Ovary (tissue), 9 donors: ENCODE data around the gene TMC2. TPM values are rescaled to one million over a fixed set of nuclear protein-coding genes. Genes with fewer than 3 reads are reported as not detected.

Experiments
- DNase-seq, 5 donors: peaks; one replicate each; pipeline ENCODE4 v3.0.0-alpha.2; 2019 to 2020
- H3K27ac ChIP-seq, 2 donors: fragments of 200-600 bp; one replicate each; pipeline versions ENCODE4 v1.5.1 to v1.8.0; 2019 to 2022
- H3K27me3 ChIP-seq: fragments of 200-600 bp; one replicate; pipeline ENCODE4 v1.8.0; 2022
- H3K36me3 ChIP-seq: fragments of 200-600 bp; sonication (generic); one replicate; pipeline ENCODE4 v1.5.1; 2019
- H3K4me1 ChIP-seq: one replicate; pipeline ENCODE4 v1.8.1; 2013; ENCODE audit warnings: mild to moderate bottlenecking, moderate library complexity; ENCODE audit not compliant: insufficient read depth
- H3K4me3 ChIP-seq: fragments of 200-600 bp; sonication (generic); one replicate; pipeline ENCODE4 v1.5.1; 2017
- H3K9me3 ChIP-seq, 2 donors: fragments of 200-600 bp in 1 of 2; sonication (generic) in 1 of 2; one replicate each; pipeline versions ENCODE4 v1.5.1 to v1.8.1; 2013 to 2019; ENCODE audit warnings: mild to moderate bottlenecking in 1 of 2, moderate library complexity in 1 of 2
- CTCF ChIP-seq, 3 donors: fragments of 450-650 bp in 2 of 3; fragments of 200-600 bp in 1 of 3; IDR thresholded peaks; one replicate each; pipeline versions ENCODE4 v1.5.1 to v1.8.0; 2016 to 2022; ENCODE audit warnings: antibody characterized with exemption in 3 of 3, mild to moderate bottlenecking in 1 of 3
- EP300 ChIP-seq: sonication (generic); formaldehyde crosslinking; IDR thresholded peaks from one replicate; pipeline ENCODE4 v1.6.1; 2017; ENCODE audit warnings: antibody characterized with exemption
- POLR2A ChIP-seq: fragments of 450-650 bp; IDR thresholded peaks from one replicate; pipeline ENCODE4 v1.6.1; 2017; ENCODE audit warnings: antibody characterized with exemption, mild to moderate bottlenecking, moderate library complexity
- WGBS, 3 donors: extraction: QIAGEN DNeasy Blood & Tissue Kit in 1 of 3; methylation state at CpG; one replicate each; pipeline versions ENCODE4 v1.1.5 to v1.1.7; 2013 to 2017; 5-methylcytosine and 5-hydroxymethylcytosine counted together
- intact Hi-C, 4 donors: fragments of 100-400 bp; cut with DNase I; formaldehyde crosslinking; loops; one replicate each; pipeline versions ENCODE4 v1.11.0 to v1.15.1; 2022 to 2023
- polyA plus RNA-seq, 2 donors: library from polyadenylated mRNA; stranded (reverse); fragments of 200-250 nt in 1 of 2; fragments of 350-450 nt in 1 of 2; fragmentation: Illumina TruSeq in 1 of 2; extraction: RNeasy Lipid Tissue Mini Kit (QIAGEN cat#74804) in 1 of 2; gene quantifications; one replicate each; pipeline ENCODE4 v1.2.3, GENCODE V29; 2013 to 2014
- total RNA-seq, 7 donors: library from RNA; depleted of rRNA in 2 of 7; stranded (reverse); fragments of >200 nt in 2 of 7; fragmentation: NEBNext Ultra II Directional in 3 of 7; extraction: Animal tissue kit (Norgen Biotek cat#: 25700) in 3 of 7; gene quantifications; one replicate each; pipeline versions ENCODE4 v1.1.0 to v1.2.4, GENCODE V29; 2016 to 2023
- donor health status: DM: no; HTN: no; CAD: no; lungs with moderate emphysema.
- donor health status: DM: no; HTN: no; CAD: no.
- donor health status: Bipolar disorder and iron deficiency.
- donor health status: DM: yes; HTN: yes; CAD: no.
- donor health status: DM: no; HTN: no; CAD: no.
- donor health status: DM: yes; HTN: yes; CAD: no.

Gene TMC2
- total and polyA plus RNA-seq, 9 donors: 0.07 to 0.38 (median 0.07) TPM; not detected in 4

- no peaks in the 10 kb centered on the region for H3K9me3 ChIP-seq
- H3K27me3 ChIP-seq: no peaks in the 10 kb centered on the region
- no peak overlapping the region for H3K27ac ChIP-seq
- H3K4me1 ChIP-seq: no peaks in the 10 kb centered on the region
- H3K36me3 ChIP-seq: no peaks in the 10 kb centered on the region
- H3K4me3 ChIP-seq: no peak overlapping the region
- TF ChIP-seq POLR2A (no peak), EP300 (no peak), CTCF (IDR thresholded peaks at IDR 0.05) (no peak)
- no peak for DNase-seq
- intact Hi-C loops: loop anchor here in 2 of 4 donors (10.0 kb wide), 1 partner anchor 126 kb away; the partner anchor contains the start of gene NOP56 (in 2 of the 2)
- 52 to 61% (median 59%) methylated on average over 10 of the region's 10 CpGs for WGBS, 3 donors
Observed at GRCh38 chr20:2528671-2529271, 7.6 kb upstream of the TMC2 start.

GRCh38 chr20:2533118-2533517, 3.3 kb upstream of the TMC2 start:
- 84 to 87% (median 87%) methylated on average over 8 of the region's 8 CpGs for WGBS, 3 donors
- no peak for TF ChIP-seq POLR2A
- Histone ChIP-seq H3K9me3 (no peaks in the 10 kb centered on the region), H3K27ac (no peak overlapping the region), H3K27me3 (no peaks in the 10 kb centered on the region), H3K4me3 (no peak overlapping the region), H3K36me3 (no peaks in the 10 kb centered on the region), H3K4me1 (no peaks in the 10 kb centered on the region)
- no peak for DNase-seq
- intact Hi-C loops: no loop called here

GRCh38 chr20:2535711-2536559, 438 bp upstream of the TMC2 start:
- no peaks in the 10 kb centered on the region for H3K27me3 ChIP-seq
- 51 to 61% (median 56%) methylated on average over 10 to 12 of the region's 12 CpGs for WGBS, 3 donors

GRCh38 chr20:2537101-2537500, 728 bp downstream of the TMC2 start:
- H3K4me1 ChIP-seq: peaks cover 2% of the 10 kb centered on the region
- 73 to 79% (median 75%) methylated on average over 5 of the region's 5 CpGs for WGBS, 3 donors
- H3K27ac ChIP-seq: no peak overlapping the region
- no peak for DNase-seq
- no peak for TF ChIP-seq EP300
- H3K9me3 ChIP-seq: no peaks in the 10 kb centered on the region
- intact Hi-C loops: no loop called here
- no peaks in the 10 kb centered on the region for H3K27me3 ChIP-seq
- H3K4me3 ChIP-seq: no peak overlapping the region
- no peaks in the 10 kb centered on the region for H3K36me3 ChIP-seq

More at GRCh38 chr20:2535711-2536559, 438 bp upstream of the TMC2 start:
- H3K9me3 ChIP-seq: no peaks in the 10 kb centered on the region
- no peak overlapping the region for H3K4me3 ChIP-seq
- peaks cover 2% of the 10 kb centered on the region for H3K4me1 ChIP-seq
- no peak for TF ChIP-seq POLR2A
- TF ChIP-seq EP300: no peak
- no peak for TF ChIP-seq CTCF (IDR thresholded peaks at IDR 0.05)
- H3K27ac ChIP-seq: no peak overlapping the region
- DNase-seq: no peak
- intact Hi-C loops: no loop called here
- no peaks in the 10 kb centered on the region for H3K36me3 ChIP-seq

GRCh38 chr20:2538356-2538755, 2.0 kb downstream of the TMC2 start:
- Histone ChIP-seq H3K27ac (peak overlapping the region in 1 of 2 donors; percentile 21), H3K27me3 (no peaks in the 10 kb centered on the region), H3K9me3 (no peaks in the 10 kb centered on the region), H3K36me3 (no peaks in the 10 kb centered on the region), H3K4me3 (no peak overlapping the region), H3K4me1 (peaks cover 2% of the 10 kb centered on the region)
- WGBS, 3 donors: 76 to 82% (median 81%) methylated on average over 12 of the region's 12 CpGs
- intact Hi-C loops: no loop called here
- DNase-seq: no peak
- TF ChIP-seq EP300: no peak
- TF ChIP-seq POLR2A: no peak
- no peak for TF ChIP-seq CTCF (IDR thresholded peaks at IDR 0.05)
